ENCODE measurements around the gene RGS3. TPM values are rescaled to one million over a fixed set of nuclear protein-coding genes. Genes with fewer than 3 reads are reported as not detected.

RGS3 gene
- total RNA-seq, 2 experiments from 2014 or later: 22.8 to 32.9 TPM

GRCh38 chr9:113593682-113594281, 130.3 kb downstream of the RGS3 start:
- DNase-seq (ENCODE audit: low spot score): no peak
- intact Hi-C loops (cut with micrococcal nuclease; ENCODE audit: unreplicated experiment): no loop called here
- Histone ChIP-seq H3K4me1 (ENCODE audit: insufficient read depth, low read length, poor library complexity, severe bottlenecking) (peaks cover 6% of the 10 kb centered on the region), H3K27ac (ENCODE audit: low read depth, low read length, poor library complexity, severe bottlenecking) (no peak overlapping the region), H3K4me2 (ENCODE audit: low read length) (no peak overlapping the region), H3K9me2 (ENCODE audit: insufficient read depth, low read length) (no peaks in the 10 kb centered on the region), H3K9me3 (ENCODE audit: low read length) (no peaks in the 10 kb centered on the region), H3K4me3 (ENCODE audit: low read depth, low read length, poor library complexity, severe bottlenecking) (no peak overlapping the region), H3K36me3 (ENCODE audit: insufficient read depth, low read length) (no peaks in the 10 kb centered on the region; the same call in 1 of the 2 replicates), H4K20me1 (ENCODE audit: insufficient read depth, low read length) (no peaks in the 10 kb centered on the region), H2AFZ (ENCODE audit: low read length) (no peak overlapping the region), H3K79me2 (ENCODE audit: insufficient read depth, low read depth, low read length) (no peaks in the 10 kb centered on the region)
- TF ChIP-seq EZH2phosphoT487 (IDR thresholded peaks at IDR 0.05; ENCODE audit: borderline replicate concordance, low read depth, low read length) (no peak), CTCF (conservative IDR thresholded peaks at IDR 0.05; ENCODE audit: low read length) (no peak)
- POLR2A ChIA-PET: interaction anchor here (1.2 kb wide), 1 partner anchor 47 kb away, joined by 3 read pairs; no protein-coding TSS in a partner anchor
- no TSS peak for BruUV-seq (replicated peaks)
- CTCF ChIA-PET (ENCODE audit: unreplicated experiment): interaction anchor here (0.6 to 1.2 kb wide), 2 partner anchors 61 to 62 kb away, joined by 4 read pairs; no protein-coding TSS in a partner anchor

GRCh38 chr9:113594484-113595299, 131.2 kb downstream of the RGS3 start:
- H3K27ac ChIP-seq (ENCODE audit: low read depth, low read length, poor library complexity, severe bottlenecking): no peak overlapping the region
- H3K36me3 ChIP-seq (ENCODE audit: insufficient read depth, low read length): no peaks in the 10 kb centered on the region; the same call in 1 of the 2 replicates
- CTCF ChIA-PET (ENCODE audit: unreplicated experiment): no interaction called here
- no TSS peak for BruUV-seq (replicated peaks)
- H3K4me3 ChIP-seq (ENCODE audit: low read depth, low read length, poor library complexity, severe bottlenecking): no peak overlapping the region
- intact Hi-C loops (cut with micrococcal nuclease; ENCODE audit: unreplicated experiment): no loop called here
- H3K4me2 ChIP-seq (ENCODE audit: low read length): no peak overlapping the region
- POLR2A ChIA-PET: interaction anchor here (0.5 to 0.6 kb wide), 2 partner anchors 9 to 1102 kb away, joined by 3 read pairs; no protein-coding TSS in a partner anchor
- no peak for DNase-seq (ENCODE audit: low spot score)
- TF ChIP-seq EZH2phosphoT487 (IDR thresholded peaks at IDR 0.05; ENCODE audit: borderline replicate concordance, low read depth, low read length): no peak
- no peak for TF ChIP-seq CTCF (conservative IDR thresholded peaks at IDR 0.05; ENCODE audit: low read length)
- no peaks in the 10 kb centered on the region for H3K79me2 ChIP-seq (ENCODE audit: insufficient read depth, low read depth, low read length)
- peaks cover 4% of the 10 kb centered on the region for H3K4me1 ChIP-seq (ENCODE audit: insufficient read depth, low read length, poor library complexity, severe bottlenecking)
- H2AFZ ChIP-seq (ENCODE audit: low read length): no peak overlapping the region
- H4K20me1 ChIP-seq (ENCODE audit: insufficient read depth, low read length): no peaks in the 10 kb centered on the region
- H3K9me3 ChIP-seq (ENCODE audit: low read length): no peaks in the 10 kb centered on the region
- H3K9me2 ChIP-seq (ENCODE audit: insufficient read depth, low read length): no peaks in the 10 kb centered on the region
